Breast epithelium (tissue), 4 donors: ENCODE results near the gene AWAT1. TPM values are rescaled to one million over a fixed set of nuclear protein-coding genes. Genes with fewer than 3 reads are reported as not detected.

Experiments
- DNase-seq, 2 donors: peaks; one replicate each; pipeline ENCODE4 v3.0.0-alpha.2; 2019; ENCODE audit warnings: low spot score in 2 of 2
- H3K27ac ChIP-seq, 2 donors: fragments of 200-600 bp; sonication (generic) in 1 of 2; one replicate each; pipeline ENCODE4 v1.5.1; 2016 to 2019; ENCODE audit warnings: mild to moderate bottlenecking in 1 of 2
- H3K27me3 ChIP-seq, 2 donors: fragments of 200-600 bp; sonication (generic) in 1 of 2; one replicate each; pipeline versions ENCODE4 v1.5.1 to v1.6.0; 2017 to 2019; ENCODE audit warnings: control low read depth in 1 of 2, mild to moderate bottlenecking in 1 of 2
- H3K36me3 ChIP-seq: fragments of 200-600 bp; one replicate; pipeline ENCODE4 v1.5.1; 2019
- H3K4me1 ChIP-seq, 2 donors: fragments of 200-600 bp; sonication (generic); one replicate each; pipeline ENCODE4 v1.5.1; 2016 to 2019; ENCODE audit warnings: control low read depth in 1 of 2
- H3K4me3 ChIP-seq, 3 donors: fragments of 200-600 bp; sonication (generic); 1 replicate in 2 of 3; 2 replicates in 1 of 3; pipeline ENCODE4 v1.5.1; 2016 to 2019; ENCODE audit warnings: mild to moderate bottlenecking in 3 of 3, moderate library complexity in 2 of 3
- H3K9me3 ChIP-seq, 2 donors: fragments of 200-600 bp; sonication (generic) in 1 of 2; one replicate each; pipeline ENCODE4 v1.5.1; 2016 to 2019; ENCODE audit warnings: control low read depth in 1 of 2
- POLR2A ChIP-seq: fragments of 450-650 bp; IDR thresholded peaks from one replicate; pipeline ENCODE4 v1.6.1; 2016; ENCODE audit warnings: antibody characterized with exemption, mild to moderate bottlenecking, moderate library complexity
- POLR2AphosphoS5 ChIP-seq, 3 donors: sonication (generic); formaldehyde crosslinking; IDR thresholded peaks; one replicate each; pipeline ENCODE4 v1.6.1; 2017; ENCODE audit warnings: antibody characterized with exemption in 3 of 3
- intact Hi-C: fragments of 100-400 bp; cut with DNase I; formaldehyde crosslinking; loops from one replicate; pipeline ENCODE4 v1.15.1; 2023; ENCODE audit warnings: low total_unique reads
- total RNA-seq, 3 donors: library from RNA; depleted of rRNA; stranded (reverse); fragments of >200 nt; gene quantifications; one replicate each; pipeline ENCODE4 v1.1.0, GENCODE V29; 2016
- TF ChIP-seq, protein P1 (sequence below), 3 donors: fragments of 450-650 bp; IDR thresholded peaks; one replicate each; pipeline ENCODE4 v1.5.1; 2016 to 2017; ENCODE audit warnings: antibody characterized with exemption in 3 of 3, mild to moderate bottlenecking in 3 of 3, moderate library complexity in 3 of 3

AWAT1 gene
- total RNA-seq, 3 donors from 2014 or later = not detected

DNA sequence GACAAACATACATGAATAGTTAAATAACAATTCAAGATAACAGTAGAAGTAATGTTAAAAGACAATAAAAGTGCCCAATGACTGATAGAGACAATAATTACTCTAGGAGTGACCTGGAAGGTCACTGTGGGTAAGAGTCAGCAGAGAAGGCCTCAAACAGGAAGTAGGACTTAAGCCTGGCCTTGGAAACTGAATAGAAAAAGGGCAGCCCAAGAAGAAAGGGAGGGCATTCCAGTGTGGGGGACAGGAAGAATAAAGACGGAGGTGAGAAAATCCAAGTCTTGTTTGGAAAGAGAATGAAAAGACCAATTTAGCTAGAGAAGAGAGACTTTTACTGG lies 19.6 kb downstream of the AWAT1 start:
- intact Hi-C loops = no loop called here
- TF ChIP-seq, protein P1, sequence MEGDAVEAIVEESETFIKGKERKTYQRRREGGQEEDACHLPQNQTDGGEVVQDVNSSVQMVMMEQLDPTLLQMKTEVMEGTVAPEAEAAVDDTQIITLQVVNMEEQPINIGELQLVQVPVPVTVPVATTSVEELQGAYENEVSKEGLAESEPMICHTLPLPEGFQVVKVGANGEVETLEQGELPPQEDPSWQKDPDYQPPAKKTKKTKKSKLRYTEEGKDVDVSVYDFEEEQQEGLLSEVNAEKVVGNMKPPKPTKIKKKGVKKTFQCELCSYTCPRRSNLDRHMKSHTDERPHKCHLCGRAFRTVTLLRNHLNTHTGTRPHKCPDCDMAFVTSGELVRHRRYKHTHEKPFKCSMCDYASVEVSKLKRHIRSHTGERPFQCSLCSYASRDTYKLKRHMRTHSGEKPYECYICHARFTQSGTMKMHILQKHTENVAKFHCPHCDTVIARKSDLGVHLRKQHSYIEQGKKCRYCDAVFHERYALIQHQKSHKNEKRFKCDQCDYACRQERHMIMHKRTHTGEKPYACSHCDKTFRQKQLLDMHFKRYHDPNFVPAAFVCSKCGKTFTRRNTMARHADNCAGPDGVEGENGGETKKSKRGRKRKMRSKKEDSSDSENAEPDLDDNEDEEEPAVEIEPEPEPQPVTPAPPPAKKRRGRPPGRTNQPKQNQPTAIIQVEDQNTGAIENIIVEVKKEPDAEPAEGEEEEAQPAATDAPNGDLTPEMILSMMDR (IDR thresholded peaks at IDR 0.05) = no peak
- TF ChIP-seq POLR2A (no peak), POLR2AphosphoS5 (IDR thresholded peaks at IDR 0.05) (no peak)

DNA sequence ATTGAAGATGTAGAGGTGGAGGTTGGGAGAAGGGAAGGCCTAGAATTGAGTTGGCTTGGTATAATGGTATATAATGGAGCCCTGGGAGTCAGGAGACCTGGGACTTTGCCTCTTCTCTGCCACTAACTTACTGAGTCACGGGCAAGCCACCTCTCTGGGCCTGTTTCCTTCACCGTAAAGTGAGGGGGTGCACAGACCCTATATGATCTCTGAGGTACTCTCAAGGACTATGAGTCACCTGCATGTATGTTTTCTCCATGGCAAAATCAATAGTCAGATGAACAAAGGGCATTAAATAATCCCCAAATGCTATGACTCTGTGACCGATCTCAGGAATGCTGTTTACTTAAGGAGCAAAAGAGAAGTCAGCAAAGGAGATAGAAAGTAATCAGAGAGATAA lies 20.5 kb downstream of the AWAT1 start:
- no peaks in the 10 kb centered on the region for H3K36me3 ChIP-seq
- intact Hi-C loops = no loop called here
- H3K4me3 ChIP-seq = no peak overlapping the region
- DNase-seq = no peak
- peaks cover 0 to 26% of the 10 kb centered on the region in 2 donors for H3K27me3 ChIP-seq
- no peak overlapping the region for H3K27ac ChIP-seq
- TF ChIP-seq, protein P1 (IDR thresholded peaks at IDR 0.05) = no peak
- TF ChIP-seq POLR2A = no peak
- no peak for TF ChIP-seq POLR2AphosphoS5 (IDR thresholded peaks at IDR 0.05)
- H3K9me3 ChIP-seq = no peaks in the 10 kb centered on the region
- H3K4me1 ChIP-seq = no peaks in the 10 kb centered on the region

More for the DNA sequence above, 19.6 kb downstream of the AWAT1 start:
- Histone ChIP-seq H3K9me3 (no peaks in the 10 kb centered on the region), H3K27ac (no peak overlapping the region), H3K4me1 (no peaks in the 10 kb centered on the region), H3K27me3 (peaks cover 0 to 20% of the 10 kb centered on the region in 2 donors), H3K36me3 (no peaks in the 10 kb centered on the region), H3K4me3 (no peak overlapping the region)
- DNase-seq = no peak

DNA sequence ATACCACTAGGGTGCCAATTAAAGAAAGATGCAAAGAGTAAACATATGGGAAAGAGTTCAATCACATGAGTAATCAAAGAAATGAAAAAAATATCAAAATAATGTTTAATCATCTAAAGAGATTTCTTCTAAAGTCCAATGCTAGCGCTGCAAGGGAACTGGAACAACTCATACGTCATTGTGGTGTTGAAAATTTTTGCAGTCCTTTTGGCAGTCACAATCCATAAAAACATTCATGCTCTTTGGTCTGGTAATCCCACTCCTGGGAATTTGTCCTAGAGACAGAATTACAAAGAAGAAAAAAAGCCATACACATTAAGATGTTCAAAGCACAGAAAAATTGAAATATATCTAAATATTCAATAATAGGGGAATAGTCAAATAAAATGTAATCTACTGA lies 21.0 kb downstream of the AWAT1 start:
- Histone ChIP-seq H3K4me1 (no peaks in the 10 kb centered on the region), H3K27ac (no peak overlapping the region), H3K4me3 (no peak overlapping the region), H3K9me3 (no peaks in the 10 kb centered on the region), H3K27me3 (peaks cover 0 to 29% of the 10 kb centered on the region in 2 donors), H3K36me3 (no peaks in the 10 kb centered on the region)
- no peak for DNase-seq
- intact Hi-C loops = no loop called here
- TF ChIP-seq POLR2AphosphoS5 (IDR thresholded peaks at IDR 0.05) = no peak
- TF ChIP-seq, protein P1 (IDR thresholded peaks at IDR 0.05) = no peak

DNA sequence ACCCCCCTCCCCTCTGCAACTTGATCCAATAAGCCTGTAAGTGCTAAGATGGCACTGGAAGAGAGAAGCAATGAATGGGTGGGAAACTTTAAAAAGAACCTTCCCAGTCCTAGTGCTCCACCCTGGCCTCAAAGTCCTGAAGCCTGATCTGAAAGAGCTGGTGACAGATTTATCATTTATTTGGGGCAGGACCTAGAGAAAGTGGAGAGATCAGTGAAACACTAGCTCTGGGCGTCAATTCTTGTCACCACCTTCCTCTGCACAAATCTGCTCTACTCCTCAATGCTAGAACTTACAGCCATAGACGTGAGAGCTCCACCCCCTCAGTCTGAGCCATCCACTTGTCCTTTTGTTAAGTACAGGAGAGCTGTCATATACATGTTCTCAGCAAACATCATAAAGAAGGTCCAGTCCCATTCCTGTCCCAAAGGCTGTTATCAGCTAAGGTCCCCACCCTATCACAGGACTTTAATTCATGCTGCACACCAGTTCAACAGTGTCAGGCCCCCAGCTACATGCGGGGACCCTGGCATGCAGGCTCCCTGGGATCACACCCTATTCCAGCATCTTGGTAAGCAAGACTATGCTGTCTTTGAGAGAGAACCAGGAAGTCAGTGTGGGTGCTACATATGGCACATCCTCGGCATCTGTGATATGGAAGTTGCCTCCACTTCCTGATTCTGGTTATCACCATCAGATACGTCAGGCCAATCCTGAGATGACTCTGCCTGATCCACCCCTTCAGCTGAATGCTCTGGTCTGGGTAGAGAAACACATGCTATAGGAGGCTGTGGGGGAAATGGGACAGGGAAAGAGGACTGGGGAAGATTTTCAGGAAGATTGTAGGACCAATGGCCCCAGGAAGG lies 23.2 kb downstream of the AWAT1 start:
- no peaks in the 10 kb centered on the region for H3K9me3 ChIP-seq
- H3K36me3 ChIP-seq = no peaks in the 10 kb centered on the region
- no peaks in the 10 kb centered on the region for H3K4me1 ChIP-seq
- H3K27ac ChIP-seq = no peak overlapping the region
- H3K4me3 ChIP-seq = no peak overlapping the region
- peaks cover 0 to 29% of the 10 kb centered on the region in 2 donors for H3K27me3 ChIP-seq
- no peak for DNase-seq
- TF ChIP-seq, protein P1 (IDR thresholded peaks at IDR 0.05) = no peak
- TF ChIP-seq POLR2A = no peak
- no peak for TF ChIP-seq POLR2AphosphoS5 (IDR thresholded peaks at IDR 0.05)
- intact Hi-C loops = no loop called here

DNA sequence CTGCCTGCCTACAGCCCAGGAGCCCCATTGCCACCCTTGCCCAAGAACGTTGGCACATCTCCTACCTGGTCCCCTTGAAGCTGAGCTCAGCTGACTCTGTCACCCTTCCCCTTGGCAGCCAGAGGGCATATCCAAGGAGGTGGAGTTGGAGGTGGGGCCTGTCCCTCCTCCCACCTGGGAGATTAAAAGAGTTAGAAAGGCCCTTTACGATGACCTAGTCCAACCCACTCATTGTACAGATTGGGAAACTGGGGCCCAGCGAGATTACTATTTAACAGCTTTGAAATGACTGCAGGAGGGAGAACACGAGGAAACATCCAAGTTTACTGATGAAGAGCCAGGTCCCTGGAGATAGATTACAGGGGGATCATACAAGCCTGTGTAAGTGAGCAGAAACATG lies 25.6 kb downstream of the AWAT1 start, which contains the start of gene P2RY4:
TSS of gene P2RY4 (minus strand) at position 101 of the 400 bp plus-strand sequence. CDS start 580 bp downstream, outside the sequence.
- TF ChIP-seq POLR2A = no peak
- no peak for TF ChIP-seq POLR2AphosphoS5 (IDR thresholded peaks at IDR 0.05)
- TF ChIP-seq, protein P1 (IDR thresholded peaks at IDR 0.05) = no peak
- intact Hi-C loops = no loop called here

More for the DNA sequence above, 25.6 kb downstream of the AWAT1 start, which contains the start of gene P2RY4:
- Histone ChIP-seq H3K9me3 (no peaks in the 10 kb centered on the region), H3K27me3 (peaks cover 0 to 32% of the 10 kb centered on the region in 2 donors), H3K4me3 (no peak within 1 kb of the TSS), H3K4me1 (no peaks in the 10 kb centered on the region), H3K27ac (no peak within 1 kb of the TSS), H3K36me3 (no peaks in the 10 kb centered on the region)
- DNase-seq = no peak
